Inflammatory macrophage (primary cell): ENCODE data around the gene CRK.

Source experiments
- DNase-seq, 2 donors: peaks; one replicate each; pipeline ENCODE4 v3.0.0-alpha.2; 2020 to 2022

The CRK gene

DNA sequence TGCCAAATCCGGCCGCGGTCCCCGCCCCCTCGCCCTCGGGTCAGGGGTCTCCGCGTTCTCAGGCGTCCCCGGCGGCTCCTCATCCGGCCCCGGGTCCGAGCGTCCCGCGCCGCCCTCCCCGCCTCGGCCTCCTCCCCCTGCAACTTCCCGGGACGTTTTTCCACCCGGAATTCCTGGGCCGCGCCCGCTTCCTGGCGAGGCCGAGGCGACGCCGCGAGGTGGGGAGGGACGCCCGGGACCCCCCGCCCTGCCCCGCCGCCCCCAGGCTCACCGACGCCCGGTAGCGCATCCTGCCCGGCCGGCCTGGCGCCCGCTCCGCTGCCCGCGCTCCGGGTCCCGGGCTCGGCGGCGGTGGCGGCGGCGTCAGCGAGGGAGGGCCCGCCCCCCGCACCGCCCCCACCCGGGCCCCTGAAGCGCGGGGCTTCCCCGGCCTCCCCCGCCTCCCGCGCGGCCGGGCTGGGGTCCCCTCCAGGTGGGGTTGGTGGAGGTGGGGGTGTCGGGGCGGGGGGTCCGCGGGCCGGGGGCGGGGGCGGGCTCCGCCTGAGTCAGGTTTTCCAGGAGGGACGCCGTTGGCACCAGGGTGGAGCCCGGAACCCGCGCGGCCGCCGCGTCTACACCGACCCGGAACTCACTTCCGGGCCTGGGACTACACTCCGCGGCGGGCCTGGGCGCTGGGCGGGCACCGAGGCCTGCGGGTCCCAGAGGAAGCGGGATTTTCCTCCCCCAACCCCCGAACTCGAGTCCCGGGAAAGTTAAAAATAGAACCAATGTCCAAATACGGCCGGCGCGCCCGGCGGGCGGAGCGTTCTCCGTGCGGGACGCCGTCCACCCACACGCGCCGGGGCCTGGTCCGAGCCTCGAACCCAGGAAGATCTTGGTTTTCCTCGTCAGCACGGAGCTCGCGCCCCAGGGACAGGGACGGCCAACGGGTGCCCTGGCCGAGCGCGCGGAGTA, 29.7 kb upstream of the CRK start:
- DNase-seq: peak; percentile 22 to 50

DNA sequence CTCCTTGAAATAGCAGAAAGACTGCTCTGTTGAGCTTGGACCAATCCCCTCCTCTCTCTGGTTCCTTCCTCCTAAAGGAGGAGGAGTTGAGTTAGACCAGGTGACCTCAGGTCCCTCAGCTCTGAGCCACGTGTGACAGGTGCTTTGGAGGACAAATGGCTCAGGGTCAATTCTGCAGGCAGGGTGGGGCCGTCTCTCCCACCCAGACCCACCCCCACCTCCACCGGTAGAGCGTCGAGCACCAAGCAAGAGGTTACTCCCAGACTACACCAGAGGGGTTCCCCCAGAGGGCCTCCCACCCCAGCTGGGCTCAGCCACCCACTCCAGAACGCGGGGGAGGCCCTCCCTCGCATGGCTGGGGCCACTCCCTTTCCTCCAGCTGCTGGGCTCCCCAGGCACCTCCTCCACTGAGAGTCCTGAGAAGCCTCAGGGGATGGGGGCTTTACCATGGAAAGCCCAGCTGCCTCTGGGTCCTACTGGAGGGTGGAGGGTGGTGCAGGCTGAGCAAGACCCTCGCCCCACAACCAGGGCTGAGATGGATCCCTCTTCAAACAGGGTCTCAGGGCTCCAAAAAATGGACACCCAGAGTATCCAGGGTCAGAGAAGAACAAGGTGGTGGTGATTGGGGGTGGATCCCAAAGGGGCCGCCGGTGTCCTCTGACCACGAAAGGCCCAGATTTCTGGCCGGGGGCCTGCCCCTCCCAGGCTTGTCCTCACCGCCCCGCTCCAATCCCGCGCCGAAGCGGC, 28.8 kb upstream of the CRK start:
- DNase-seq: no peak

DNA sequence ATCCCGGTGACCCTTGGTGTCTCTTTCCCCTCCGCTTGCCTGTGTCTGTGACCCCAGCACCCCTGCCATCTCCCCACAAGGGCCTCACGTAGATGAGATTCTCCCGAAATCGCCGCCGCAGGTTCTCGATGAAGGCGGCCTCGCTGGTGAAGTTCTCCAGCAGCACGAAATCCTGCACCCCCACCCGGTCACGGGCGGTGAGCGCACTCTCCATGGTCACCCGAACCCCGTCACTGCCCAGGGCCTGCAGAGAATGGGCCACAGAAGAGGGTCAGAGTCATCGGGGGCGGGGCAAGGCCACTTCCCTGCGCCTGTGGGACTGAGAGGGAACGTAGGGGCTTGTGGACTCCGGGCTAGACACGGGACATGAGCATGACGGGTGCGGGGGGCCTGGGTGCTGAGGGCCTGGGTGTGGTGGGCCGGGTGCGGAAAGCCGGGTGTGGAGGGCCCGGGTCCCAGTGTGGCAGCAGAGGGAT, 28.1 kb upstream of the CRK start:
- DNase-seq: no peak

DNA sequence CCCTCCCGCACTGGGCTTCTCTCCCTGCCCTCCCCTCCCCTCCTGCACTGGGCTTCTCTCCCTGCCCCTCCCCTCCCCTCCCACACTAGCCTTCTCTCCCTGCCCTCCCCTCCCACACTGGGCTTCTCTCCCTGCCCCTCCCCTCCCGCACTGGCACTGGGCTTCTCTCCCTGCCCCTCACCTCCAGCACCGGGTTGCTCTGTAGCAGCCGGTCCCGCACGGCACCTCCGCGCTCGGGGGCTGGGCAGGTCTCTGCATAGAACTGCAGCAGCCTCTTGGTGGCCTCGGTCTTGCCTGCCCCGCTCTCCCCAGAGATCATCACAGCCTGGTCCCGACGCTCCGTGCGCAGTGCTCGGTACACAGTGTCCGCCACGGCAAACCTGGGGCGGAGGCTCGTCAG, 26.6 kb upstream of the CRK start:
- no peak for DNase-seq

DNA sequence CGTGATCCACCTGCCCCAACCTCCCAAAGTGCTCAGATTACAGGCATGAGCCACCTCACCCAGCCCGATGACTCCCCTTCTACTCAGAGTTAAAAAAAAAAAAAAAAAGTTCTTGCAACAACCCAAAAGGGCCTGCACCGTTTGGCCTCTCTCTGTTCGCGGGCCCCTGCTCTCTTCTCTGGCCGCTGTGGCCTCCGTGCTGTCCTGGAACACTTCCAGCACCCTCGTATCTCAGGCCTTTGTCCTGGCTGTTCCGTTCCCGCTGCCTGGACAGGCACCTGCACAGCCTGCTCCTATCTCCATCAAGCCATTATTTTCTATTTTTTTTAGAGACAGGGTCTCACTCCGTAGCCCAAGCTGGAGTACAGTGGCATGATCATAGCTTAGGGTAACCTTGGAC, 25.7 kb upstream of the CRK start:
- no peak for DNase-seq

DNA sequence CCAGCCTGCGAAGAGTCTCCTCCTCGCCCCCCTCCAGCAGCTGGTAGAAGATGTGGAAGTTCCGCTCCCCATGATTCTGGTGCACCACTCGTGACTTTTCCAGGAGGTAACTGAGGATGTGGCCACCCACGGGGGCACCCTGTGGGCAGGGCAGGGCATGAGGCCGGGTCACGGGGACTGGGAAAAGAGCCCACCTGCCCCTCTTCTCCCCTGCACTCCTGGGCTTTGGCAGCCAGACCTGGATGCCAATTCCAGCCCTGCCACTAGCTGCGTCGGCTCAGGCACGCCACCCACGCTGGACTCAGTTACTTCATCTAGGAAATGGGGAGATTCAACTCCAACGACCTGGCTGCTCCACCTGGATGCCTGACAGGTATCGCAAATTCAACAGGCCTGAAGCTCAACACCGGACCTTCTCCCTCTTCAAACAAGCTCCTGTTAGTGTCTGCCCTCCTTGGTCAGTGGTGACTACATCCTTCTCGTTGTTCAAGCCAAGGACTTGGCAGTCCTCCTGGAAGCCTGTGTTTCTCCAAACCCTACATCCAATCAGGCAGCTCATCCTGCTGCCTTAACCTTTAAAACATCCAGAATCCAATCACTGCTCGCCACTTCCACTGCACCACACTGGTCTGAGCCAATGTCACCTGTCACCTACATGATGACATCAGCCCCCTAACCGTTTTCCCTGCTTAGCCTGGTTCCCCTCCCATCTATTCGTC, 24.9 kb upstream of the CRK start:
- DNase-seq: no peak

DNA sequence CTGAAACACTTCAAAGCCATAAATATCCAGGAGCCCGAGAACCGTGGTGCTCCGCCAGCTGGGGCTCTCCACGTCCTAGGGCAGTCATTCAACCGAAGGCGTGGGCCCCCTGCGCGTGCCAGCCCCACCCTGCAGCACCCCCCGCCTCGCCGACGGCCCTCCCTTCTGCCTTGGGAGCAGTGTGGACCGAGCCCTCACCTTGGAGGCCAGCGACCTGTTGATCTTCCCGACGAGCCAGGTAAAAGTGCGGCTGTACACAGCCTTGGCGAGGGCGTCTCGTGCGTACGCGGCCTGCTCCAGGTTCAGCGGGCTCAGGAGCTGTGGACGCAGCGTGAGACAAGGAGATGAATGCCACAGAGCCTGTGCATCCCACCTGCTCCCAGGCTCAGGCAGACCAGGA, 22.4 kb upstream of the CRK start:
- DNase-seq: no peak

GRCh38 chr17:1475321-1475854, 19.4 kb upstream of the CRK start:
- DNase-seq: no peak

- peak; percentile 11 to 60 for DNase-seq
Measured at GRCh38 chr17:1474402-1475189, 18.6 kb upstream of the CRK start.

DNA sequence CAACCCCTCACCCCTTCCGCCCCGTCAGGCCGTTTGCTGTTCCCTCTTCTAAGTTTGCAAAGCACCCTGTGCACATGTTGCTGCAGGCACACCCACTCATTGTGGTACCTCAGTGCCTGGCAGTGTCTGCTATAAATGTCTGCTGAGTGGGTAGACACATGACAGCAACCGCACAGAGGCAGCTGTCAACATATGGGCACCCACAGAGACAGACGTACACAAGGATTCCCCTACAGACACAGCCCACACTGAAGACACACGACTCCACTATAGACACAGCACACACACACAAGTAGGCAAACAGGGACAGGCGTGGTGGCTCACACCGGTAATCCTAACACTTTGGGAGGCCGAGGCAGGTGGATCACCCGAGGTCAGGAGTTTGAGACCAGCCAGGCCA, 17.8 kb upstream of the CRK start:
- peak; percentile 88 to 97 for DNase-seq

GRCh38 chr17:1473170-1473569, 17.1 kb upstream of the CRK start:
- DNase-seq: peak; percentile 10 to 48

DNA sequence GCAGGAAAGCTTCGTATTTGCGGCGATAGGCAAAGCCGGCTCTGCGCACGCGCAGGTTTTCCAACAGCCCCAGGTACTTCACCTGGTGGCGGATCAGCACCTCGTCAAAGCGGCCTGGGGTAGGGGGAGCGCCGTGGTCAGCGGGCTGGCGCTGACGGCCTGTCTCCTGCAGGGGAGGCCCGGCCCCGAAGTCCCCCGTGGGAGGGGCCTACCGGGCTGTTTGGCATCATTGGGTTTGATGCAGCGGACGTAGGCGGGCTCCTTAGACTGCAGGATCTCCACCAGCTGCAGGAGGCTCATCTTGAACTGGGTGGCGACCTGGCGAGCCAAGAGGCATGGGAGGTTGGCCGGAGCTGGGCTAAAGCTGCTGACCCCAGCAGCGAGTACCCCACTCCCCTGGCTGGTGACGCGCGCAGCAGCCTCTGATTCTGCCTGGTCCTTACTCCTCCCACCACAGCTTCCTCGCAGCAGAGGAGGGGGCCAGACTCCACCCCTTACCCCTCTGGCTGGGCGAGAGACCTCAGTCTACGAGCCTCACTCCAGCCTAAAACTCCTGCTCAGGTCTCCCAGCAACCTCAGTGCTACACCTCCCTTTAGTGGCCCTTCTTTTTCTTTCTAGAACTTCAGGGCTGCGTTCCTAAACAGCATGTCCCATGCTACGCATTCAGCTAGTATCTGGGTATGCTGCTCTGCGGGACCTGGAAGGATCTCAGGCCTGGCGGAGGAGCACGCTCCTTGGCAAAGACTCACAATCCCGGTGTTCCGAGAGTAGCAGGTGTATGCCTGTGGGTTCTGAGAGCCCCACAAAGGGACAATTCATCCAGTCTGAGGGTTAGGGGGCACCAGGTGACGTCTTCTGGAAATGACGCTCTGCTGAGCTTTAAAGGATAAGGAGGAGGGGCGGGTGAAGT, 16.1 kb upstream of the CRK start:
- no peak for DNase-seq

DNA sequence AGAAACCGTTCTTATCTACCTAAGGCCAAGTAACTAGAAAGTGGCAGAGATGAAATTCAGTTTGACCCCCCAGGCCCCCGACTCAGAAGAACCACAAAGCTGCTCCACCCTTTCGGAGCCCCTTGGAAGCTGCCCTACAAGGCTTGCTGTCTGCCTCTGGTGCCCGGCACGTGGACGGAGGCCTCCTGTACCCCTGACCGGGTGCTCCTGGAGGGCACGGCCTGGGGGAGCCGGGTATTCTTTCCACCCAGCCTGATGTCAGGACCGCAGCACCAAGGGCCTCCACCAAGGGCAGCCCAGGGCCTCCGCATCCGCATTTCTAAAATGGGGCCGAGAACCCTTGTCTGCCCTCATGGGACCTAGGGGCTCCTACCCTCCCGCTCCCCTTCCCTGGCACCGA, 15.5 kb upstream of the CRK start:
- no peak for DNase-seq

GRCh38 chr17:1470755-1471462, 14.9 kb upstream of the CRK start:
- no peak for DNase-seq

DNA sequence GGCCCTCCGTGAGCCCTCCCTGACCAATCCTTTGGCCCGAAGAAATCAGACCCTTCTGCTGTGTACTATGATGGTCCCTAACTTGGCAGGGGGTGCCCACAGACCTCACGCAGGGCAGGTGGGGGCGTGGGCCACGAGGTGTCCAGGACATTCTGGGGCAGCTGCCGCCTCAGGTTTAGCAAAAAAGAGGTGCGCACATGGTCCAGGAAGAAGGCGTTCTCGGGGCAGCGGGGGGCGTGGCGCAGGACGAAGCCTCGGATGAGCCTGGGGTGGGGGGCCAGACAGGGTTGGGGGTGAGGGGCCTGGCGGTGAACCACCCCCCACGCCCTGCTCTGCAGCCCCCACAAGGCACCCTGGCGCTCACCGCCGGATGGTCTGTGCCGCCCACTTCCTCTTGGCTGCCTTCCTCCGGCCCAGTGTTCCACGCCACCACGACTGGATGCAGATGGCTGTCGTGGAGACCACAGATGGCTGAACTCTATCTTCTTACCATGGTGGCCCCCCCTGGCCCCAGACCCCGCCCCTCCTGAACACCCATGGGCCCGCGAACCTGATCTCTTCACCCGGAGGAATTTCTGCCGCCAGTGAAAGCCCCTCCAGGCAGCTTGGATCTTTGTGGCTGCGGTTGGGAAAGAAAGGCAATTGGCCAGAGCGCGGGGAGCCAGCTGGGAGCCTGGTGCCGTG, 14.2 kb upstream of the CRK start:
- no peak for DNase-seq

DNA sequence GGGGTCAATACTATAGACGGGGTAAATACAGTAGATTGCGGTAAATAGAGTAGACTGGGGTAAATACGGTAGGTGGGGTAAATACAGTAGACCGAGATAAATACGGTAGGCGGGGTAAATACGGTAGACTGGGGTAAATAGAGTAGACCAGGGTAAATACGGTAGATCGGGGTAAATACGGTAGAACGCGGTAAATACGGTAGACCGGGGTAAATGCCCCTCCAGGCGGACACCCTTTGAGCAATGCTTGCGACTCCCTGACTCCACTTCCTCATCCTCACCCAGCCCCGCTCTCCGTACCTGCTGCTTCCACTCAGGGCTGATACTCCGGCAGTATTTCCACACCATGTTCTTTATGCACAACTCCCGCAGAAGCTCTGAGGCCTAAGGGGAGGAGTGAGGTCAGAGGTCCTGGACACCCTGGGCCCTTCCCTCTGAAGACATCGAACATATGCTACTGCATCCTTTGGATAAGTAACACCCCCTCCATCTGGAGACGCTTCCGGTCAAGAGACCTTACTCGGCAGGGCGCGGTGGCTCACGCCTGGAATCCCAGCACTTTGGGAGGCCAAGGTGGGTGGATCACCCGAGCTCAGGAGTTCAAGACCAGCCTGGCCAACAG, 13.3 kb upstream of the CRK start:
- no peak for DNase-seq

DNA sequence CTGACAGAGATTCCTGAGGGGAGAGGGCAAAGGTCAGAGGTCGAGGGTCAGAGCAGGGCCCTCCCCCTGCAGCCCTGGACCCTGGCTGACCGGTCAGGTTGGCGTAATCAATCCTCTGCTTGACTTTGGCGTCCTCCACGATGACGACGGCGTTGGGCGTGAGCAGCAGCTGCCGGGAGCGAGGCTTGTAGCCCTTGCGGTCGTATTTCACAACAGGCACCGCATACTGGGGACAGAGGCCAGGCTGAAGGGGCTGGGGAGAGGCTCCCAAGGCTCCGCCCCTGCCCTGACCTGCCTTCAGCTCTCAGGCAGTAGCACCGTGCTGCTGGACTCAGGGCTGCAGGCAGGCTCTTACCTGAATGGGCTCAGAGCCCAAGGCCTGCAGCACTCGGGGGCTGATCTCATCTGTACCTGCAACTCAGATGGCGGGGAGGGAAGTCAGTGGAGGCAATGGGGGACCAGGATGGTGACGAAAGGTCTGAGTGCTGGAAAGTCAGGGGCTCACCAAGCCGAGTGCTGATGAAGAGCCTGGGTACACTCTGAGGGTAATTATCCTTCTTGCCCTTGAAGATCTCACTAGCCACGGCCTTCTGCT, 12.0 kb upstream of the CRK start:
- peak; percentile 46 to 53 for DNase-seq

GRCh38 chr17:1467258-1467657, 11.2 kb upstream of the CRK start:
- DNase-seq: no peak

DNA sequence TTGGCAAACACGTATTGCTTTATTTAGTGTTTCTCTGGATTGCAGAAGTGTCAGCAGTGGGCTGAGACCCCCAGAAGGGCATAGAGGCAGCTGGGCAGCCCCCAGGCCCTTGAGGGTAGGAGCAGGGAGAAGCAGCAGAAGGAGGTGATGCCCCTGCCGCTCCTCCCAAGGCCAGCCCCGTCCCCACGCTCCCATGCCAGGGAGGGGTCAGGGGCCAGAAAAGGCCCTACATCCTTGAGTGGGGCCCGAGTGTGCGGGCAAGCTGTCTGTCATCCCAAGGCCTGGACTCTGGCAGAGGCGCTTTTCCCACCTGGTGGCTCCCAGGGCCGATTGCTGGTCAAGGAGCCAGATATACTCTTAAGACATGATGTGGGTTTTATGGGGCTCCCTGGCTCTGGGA, 8.2 kb upstream of the CRK start:
- DNase-seq: no peak
